Measurements from ENCODE around the gene ZBTB44.
"Not testable (repeated sequence)": the region's sequence is repeated elsewhere in the genome, so short reads cannot be mapped to it uniquely, and the experiment has no call there.

The ZBTB44 gene

DNA sequence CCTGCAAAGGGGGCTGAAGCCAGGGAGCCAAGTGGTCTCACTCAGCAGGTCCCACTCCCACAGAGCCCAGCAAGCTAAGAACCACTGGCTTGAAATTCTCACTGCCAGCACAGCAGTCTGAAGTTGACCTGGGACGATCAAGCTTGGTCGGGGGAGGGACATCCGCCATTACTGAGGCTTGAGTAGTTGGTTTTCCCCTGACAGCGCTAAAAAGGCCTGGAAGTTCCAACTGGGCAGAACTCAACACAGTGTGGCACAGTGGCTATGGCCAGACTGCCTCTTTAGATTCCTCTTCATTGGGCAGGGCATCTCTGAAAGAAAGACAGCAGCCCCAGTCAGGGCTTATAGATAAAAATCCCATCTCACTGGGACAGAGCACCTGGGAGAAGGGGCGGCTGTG, 64.8 kb downstream of the ZBTB44 start:
- not testable (repeated sequence) for DNase-seq (ENCODE audit: low read depth in 2 of 2)

DNA sequence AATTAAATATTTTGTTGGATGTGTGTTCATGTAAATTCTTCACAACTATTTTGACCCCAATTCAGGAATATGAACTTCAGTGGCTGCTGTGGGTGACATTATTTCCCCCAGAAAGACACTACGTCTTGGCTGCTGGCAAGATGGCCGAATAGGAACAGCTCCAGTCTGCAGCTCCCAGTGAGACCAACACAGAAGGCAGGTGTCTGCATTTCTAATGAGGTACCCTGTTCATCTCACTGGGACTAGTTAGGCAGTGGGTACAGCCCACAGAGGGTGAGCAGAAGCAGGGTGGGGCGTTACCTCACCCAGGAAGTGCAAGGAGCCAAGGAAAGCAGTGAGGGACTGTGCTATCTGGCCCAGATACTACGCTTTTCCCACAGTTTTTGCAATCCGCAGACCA, 65.3 kb downstream of the ZBTB44 start:
- DNase-seq (ENCODE audit: low read depth in 2 of 2), result no peak

DNA sequence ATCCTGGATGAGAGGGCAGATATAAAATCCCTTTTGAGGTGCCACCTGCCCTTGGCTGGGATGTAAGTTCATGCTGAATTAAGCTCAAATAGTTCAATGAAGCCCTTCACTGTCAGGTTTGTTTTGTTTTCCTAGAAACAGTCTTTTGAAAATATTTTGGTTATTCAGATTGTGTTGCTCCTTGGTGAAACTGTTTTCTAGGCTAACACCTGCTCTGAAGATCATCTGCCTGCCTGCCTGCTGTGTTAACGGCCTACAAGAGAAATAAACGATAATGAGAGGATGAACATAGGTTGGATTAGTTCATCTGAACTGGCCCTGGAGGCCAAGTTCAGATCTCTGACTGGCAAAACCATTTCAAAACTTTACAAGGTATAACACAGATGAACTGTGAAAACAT, 67.4 kb downstream of the ZBTB44 start:
- no peak for DNase-seq (ENCODE audit: low read depth in 2 of 2)

DNA sequence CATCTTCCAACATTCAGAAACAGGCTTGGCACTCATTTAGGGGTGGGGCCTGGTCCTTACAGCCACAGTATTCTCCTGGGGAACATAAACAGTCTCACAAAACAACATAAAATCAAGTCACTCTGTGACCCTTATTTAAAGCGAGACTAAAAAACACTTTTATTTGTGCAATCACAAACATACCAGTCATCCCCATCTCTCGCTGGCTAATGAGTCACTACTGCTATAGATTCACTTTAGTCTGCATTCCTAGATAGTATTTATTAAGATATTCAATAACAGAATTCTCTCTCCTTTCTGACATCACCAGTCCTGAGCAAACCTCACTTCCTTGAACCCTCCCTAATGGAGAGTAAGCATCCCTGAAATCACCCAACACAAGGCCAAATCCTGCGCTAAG, 68.0 kb downstream of the ZBTB44 start:
- no peak for DNase-seq (ENCODE audit: low read depth in 2 of 2)

DNA sequence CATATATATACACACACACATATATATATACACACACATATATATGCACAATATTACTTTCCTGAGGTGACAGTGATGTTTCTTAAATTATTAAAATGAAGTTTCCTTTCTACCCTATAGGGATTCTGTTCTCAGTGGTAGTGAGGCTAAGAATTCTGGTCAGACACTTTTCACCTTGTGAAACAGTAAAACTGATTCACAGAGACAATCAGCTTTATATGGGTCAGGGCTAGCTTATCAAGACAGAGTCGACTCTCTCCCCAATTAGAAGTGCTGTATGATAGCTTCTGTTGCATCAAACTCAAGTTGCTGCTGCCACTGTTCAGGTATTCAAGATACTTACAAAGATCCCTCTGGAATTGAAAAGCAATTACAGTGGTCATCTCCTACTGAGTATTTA, 68.4 kb downstream of the ZBTB44 start:
- no peak for DNase-seq (ENCODE audit: low read depth in 2 of 2)

DNA sequence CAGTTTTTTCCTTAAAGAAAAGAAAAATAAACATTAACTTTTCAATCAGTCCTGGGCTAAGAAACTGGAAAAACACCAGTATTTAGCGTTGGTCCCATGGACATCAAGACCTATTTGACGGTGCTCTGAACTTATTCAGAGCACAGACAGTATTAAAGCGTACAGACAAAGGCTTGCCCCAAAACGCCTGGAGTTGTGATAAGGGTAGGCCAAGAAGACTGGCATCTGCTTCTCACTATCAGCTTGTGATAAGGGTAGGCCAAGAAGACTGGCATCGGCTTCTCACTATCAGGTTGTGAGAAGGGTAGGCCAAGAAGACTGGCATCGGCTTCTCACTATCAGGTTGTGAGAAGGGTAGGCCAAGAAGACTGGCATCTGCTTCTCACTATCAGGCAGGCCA, 69.3 kb downstream of the ZBTB44 start:
- not testable (repeated sequence) for DNase-seq (ENCODE audit: low read depth in 2 of 2)

DNA sequence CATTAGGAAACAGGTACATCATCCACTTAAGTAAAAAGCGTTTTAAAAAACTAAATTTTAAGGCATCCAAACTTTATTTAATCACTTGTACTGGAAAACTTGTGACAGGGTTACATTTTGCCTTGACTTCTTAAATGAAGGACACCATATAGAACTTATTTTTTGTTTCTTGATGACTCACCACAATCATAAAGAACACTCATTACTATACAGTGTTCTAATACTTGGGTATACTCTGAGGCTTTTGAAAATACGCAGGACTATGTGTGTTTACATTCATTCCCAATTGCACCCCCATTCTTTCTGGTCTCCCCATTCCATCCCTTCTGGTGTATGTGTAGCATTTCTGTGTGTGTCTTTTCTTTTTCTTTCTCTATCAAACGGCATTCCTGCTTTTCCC, 69.9 kb downstream of the ZBTB44 start:
- DNase-seq (ENCODE audit: low read depth in 2 of 2), result no peak

DNA sequence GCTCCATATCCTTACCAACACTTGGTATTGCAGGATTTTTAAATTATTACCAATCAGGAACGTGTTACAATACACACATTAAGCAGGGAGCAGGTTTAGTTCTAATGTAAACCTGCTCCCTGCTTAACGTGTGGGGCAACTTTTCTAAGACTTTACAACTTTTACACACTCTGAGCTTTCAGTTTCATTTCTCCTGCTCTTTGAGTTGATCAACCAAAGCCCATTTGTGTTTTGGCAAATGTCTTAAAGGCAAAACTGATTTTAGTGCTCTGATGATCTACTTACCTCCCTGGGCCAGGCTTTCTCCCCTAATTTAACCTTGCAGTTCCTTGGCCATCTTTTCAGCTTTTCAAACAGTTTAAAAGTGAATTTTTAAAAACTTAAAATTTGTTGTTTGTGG, 70.9 kb downstream of the ZBTB44 start:
- DNase-seq (ENCODE audit: low read depth in 2 of 2), result no peak

DNA sequence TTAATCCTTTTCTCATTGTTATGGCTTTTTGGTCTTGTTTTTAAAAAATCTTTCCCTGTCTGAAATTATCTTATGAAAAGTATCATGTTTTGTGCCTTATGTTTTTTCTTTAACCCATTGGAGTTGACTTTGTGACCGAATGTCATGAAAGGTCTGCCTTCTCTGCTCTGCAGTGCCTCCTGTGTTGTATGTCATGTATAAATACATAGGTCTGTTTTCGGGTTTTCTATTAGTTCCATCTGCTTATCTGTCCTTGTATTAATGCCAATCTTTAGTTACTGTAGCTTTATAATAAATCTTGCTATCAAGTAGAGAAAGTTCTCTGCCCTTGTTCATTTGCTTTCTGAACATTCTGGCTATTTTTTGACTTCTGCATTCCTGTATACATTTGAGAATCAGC, 73.0 kb downstream of the ZBTB44 start:
- no peak for DNase-seq (ENCODE audit: low read depth in 2 of 2)

DNA sequence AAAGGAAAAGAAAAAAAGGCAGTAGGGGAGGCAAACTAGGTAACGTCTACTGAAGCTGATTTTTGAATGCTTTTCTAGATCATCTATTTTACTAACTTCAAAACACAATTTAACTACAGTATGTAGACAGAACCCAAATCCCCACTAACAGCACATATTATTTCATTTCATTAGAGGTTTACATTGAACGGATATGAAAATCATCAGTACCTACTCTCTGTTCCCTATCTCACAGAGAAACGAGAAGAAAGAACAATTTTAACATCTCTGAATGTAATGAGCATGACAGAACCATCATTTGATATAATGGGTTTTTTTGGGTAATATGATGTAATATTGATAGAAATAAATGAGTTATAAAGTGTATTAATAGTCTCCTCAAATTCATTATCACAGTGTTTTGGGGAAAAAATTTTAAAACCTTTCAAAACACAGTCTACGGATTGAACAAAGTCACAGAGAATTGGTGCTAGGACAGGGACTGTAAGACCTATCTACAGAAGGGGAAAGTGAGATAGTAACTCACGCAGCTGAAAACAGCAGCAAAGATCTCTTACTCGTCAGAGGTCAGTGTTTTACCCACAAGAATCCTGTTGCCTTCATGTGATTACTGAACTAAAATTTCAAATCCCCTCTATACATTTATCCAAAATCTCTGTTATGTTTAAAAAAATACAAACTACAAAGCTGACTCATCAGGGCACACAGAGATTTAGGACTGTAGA, 77.3 kb downstream of the ZBTB44 start:
- DNase-seq (ENCODE audit: low read depth in 2 of 2), result no peak

DNA sequence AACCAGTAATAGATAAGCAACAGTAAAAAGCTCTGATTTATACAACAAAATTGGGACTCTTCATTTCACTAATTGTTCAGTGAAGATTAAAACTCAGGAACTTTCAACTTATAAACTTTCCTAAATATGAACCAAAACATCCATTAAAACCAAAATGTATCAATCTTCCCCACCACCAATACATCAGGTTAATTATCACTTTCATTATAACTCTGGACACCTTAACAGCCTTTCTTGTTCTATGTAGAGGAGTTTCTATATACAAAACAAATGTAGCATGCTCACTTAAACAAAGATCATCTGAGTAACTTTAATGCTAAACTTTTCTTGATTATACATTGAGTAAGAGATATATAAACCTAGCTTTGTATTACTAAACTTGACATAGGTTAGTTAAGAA, 80.4 kb downstream of the ZBTB44 start:
- DNase-seq (ENCODE audit: low read depth in 2 of 2), result no peak

DNA sequence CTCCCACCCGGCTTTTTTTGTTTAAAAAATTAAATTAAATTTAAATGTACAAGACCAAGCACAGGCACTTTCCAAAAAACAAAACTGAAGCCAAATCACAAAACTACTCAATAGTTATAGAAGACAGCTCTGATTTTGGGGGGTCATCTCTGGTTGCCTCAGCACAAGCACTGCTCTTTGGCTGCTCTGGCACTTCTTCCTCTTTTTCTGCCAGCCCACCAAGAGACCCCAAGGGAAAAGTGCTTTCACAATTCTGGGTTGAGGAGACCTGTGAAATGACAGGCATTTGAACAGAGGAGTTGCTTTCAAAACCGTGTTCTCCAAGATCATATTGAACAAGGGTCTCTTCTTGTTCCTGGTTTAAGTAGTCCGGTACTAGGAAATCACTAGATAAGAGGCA, 80.8 kb downstream of the ZBTB44 start:
- not testable (repeated sequence) for DNase-seq (ENCODE audit: low read depth in 2 of 2)

DNA sequence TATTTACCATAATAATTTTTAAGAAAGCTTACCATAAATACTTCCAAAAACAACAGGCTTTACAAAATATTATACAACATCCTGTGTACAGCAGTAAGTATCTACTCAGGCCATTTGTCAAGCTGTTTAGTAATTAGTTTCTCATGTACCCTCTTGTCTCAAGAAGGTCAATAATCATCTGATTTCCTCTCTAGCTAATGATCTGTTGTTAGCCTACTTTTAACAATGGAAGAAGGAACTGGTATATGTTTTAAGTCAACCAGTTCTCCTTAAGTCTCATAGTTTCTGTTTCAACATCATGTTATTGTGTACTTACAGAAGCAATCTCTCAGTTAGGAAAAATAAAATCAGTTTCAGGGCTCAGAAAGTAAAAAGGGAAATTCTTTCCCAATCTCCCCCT, 81.2 kb downstream of the ZBTB44 start:
- DNase-seq (ENCODE audit: low read depth in 2 of 2), result not testable (repeated sequence)

DNA sequence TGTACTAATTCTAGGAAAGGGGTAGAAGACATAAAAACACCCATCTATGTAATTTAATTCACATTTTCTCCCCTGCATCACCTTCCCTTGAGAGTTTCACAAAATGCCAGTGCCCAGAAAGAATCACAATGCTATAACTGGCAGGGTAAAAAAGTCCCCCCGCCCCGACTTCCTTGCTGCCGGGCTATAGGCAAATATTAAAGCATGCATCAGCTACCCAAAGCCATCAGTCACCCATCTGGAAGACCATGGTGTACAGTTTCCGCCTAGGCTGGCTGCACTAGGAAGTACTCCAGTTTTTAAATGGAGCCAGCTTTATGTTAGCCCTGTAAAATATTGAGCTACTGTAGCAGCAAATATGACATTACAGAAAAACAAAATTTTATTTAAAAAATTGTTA, 87.3 kb downstream of the ZBTB44 start:
- DNase-seq (ENCODE audit: low read depth in 2 of 2), result no peak

DNA sequence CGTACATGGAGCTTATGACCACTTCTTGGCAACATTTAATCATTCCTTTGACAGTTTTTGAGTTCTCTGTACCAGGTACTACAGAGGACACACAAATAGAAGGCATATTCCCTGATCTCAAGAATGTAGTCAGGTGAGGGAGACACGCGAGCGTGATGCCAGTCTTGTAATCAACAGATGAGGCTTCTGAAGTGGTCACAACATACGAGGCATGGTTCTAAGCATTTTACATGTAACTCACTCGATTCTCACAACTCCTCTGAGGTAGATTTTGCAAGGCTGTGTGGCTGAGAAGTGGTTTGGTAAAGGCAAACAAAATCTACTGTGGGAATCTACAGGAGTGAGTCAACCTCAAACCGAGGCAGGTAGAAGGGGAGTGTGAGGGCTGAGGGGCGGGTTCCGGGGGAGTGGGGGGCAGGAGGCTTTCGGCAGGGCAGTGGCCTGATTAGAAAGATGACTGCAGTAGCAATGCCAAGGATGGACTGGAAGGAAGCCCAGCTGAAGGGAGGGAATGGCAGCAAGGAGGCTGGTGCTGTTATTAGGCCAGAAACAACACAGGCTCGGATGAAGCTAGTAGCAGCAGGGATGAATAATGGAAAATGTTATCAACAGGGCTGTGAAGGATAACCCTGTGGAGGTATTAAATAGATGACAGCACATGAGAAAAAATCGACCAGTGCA, 91.3 kb downstream of the ZBTB44 start:
- DNase-seq (ENCODE audit: low read depth in 2 of 2), result no peak

DNA sequence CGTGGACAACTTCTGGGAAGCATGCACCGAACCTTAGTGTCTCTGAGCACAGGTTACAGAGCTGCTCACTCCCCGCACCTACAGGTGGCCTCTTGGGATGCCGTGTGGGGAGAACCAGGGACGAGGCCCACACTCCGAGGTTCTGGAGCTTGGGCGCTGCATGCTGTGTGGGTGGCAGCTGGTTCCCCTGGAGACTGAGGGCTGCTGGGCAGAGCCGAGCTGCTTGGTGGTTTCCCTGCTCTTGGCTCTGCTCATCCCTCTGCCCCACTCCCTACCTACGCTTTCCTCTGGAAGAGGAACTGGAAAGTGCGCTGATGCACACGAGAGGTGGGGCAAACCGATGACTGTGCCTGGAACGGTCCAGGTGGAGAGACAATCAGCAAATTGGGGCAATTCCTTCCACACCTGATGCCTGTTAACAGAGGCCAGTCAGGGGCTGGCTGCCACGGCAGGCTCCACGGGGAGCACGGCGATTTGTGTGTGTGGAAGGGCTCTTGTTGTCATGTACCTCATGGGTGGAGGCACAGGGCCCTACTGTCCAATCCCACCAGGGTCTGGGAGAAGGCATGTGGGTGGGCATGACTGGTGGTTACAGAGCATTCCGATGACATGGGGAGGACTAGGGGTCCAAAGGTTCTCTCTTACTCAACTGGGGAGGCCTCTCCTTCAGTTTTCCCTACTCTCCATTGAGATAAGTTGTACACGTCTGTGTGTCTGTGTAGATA, 94.2 kb downstream of the ZBTB44 start:
- no peak for DNase-seq (ENCODE audit: low read depth in 2 of 2)

DNA sequence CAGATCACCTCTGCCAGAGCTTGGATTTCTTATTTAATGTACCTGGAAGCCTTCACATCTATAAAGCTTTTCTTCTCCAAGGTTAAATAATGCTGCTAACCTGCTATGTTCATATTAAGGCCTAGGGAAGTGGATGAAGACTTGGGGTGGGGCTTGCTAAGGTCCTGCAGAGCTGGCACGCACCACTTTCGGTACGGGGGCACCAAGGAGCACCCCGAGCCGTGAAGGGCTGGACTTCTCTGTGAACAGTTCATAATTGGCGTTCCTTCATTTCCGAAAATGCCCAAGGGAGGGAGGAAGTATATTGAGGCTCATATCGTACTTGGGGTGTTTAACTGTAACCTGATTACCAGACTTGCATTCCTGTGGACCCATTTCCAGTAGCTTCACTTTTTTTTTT, 95.6 kb downstream of the ZBTB44 start:
- DNase-seq (ENCODE audit: low read depth in 2 of 2), result no peak

DNA sequence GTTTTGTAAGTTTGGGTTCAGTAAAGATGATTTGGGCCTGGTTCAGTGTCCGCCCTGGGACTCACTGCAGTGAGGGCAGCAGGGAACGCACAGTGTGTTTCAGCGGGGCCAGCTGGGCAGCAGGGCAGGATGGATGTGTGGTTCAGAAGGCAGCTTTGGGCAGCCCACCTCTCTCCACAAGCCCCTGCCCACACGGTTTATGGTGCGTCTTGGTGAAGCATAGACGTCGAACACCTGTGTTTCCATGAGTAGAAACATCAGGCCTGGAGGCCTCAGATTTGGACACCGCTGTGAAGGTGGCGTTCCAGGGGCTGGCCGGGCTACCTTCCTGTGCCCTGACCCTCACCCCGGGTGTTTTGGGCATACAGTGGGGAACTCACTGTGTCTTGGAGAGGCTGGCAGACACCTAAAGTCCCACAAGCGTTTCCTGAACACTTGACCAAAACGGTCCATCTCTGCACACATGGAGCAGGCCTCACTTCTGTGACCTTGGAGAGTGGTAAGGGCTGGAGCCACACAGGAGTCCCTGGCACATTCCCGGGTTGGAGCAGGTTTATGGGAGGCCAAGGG, 96.1 kb downstream of the ZBTB44 start:
- no peak for DNase-seq (ENCODE audit: low read depth in 2 of 2)

DNA sequence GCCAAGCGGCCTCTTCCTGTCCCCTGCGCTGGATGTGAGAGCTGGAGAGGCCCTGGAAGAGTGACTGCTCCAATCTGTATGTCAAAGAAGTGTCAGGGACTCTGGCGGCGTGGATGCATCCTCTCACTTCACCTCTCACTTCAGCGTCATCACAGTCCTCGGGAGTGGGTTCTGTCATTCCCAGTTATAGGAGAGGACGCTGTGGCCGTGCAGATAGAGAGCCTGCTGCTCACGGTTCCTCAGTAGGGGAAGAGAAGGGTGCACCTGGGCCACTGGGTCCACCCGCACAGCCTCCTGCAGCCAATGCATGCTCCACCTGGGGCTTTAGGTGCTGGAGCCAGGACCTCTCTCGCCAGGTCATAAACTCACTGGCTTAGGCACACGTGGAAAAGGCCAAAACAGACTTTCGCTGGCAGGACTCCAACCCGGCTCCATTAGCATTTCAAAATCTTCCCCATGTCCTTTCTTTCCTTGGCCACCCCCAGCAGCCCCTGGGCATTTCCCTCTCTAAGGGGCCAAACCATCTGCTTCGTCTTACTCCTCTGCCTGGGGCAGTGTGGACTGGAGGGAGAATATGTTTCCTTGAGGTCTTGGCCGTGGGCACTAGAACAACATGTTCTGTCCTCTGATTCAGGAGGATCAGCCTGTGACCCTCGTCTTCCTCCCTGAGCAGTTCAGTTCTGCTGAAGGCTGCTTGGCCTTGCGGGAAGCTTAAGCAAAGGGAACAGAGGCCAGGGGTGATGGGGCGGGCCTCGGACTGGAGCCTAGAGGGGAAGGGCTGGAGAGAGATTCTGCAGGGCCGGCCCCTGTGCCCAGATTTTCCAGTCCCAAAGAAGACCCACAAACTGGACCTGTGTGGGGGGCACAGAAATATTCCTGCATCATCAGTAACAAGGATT, 97.3 kb downstream of the ZBTB44 start:
- DNase-seq (ENCODE audit: low read depth in 2 of 2), result no peak

DNA sequence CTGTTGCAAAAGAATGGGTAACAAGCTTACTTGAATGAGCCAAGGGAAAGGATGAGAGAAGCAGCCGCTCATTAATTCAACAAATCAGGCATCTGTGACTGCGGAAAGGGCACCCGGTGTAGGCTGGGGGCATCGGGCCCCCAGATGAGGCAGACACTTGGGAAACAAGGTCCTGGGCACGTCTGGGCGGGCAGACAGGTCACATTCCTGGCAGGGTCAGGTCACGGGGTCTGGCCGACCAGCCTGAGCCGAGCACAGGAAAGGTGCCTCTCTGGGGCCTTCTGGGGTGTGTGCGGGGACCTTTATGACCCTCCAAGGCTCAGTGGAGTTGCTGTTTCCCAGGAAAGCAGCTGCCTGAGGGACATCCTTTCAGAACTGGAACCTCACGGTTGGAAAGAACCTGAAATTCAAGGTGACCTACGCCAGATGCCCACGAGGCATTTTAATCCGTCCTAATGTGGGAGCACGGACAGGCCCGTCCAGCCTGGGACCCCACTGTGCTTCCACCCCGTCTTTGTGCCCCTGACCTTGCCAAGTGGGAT, 98.1 kb downstream of the ZBTB44 start:
- no peak for DNase-seq (ENCODE audit: low read depth in 2 of 2)

DNA sequence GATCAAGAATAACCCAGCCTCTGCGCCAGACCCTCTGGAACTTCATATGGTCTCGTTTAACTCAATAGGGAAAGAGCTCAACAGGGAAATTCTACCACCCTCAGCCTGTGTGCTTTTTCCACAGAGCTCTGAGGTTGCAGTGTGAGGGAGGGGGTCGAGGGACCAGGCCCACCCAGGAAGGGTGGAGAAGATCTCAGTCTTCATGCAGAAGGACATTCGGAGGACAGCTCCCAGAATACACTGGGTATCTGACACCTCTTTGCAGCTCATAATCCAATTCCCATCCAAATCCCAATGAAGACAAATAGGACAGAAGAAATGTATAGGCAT, 98.5 kb downstream of the ZBTB44 start:
- no peak for DNase-seq (ENCODE audit: low read depth in 2 of 2)
